DND-41 (cell line): Measurements from ENCODE around the gene RASGRF2.

Experiments
- ATAC-seq: fragments of 200-7000 bp; cut with Tn5 transposase; 3 replicates; pipeline ENCODE4 v1.9.1; 2021; ENCODE audit warnings: low read depth; ENCODE audit not compliant: insufficient read depth
- DNase-seq: peaks from one replicate; pipeline ENCODE4 v3.0.0-alpha.2; 2020
- H2AFZ ChIP-seq: 2 replicates; pipeline ENCODE4 v1.6.0; 2012; ENCODE audit warnings: low read depth, low read length
- H3K27ac ChIP-seq: 2 replicates; pipeline ENCODE4 v1.5.1; 2012; ENCODE audit warnings: low read length, inconsistent platforms
- H3K27me3 ChIP-seq: fragments of 200-600 bp; sonication (generic); 2 replicates; pipeline ENCODE4 v1.6.0; 2012; ENCODE audit warnings: low read length, mild to moderate bottlenecking, inconsistent platforms; ENCODE audit not compliant: insufficient read depth, poor library complexity
- H3K36me3 ChIP-seq: 2 replicates; pipeline ENCODE4 v1.5.1; 2012; ENCODE audit warnings: low read length, inconsistent platforms; ENCODE audit not compliant: insufficient read depth
- H3K4me1 ChIP-seq: 2 replicates; pipeline ENCODE4 v1.5.1; 2012; ENCODE audit warnings: mild to moderate bottlenecking, low read length; ENCODE audit not compliant: insufficient read depth
- H3K4me2 ChIP-seq: 2 replicates; pipeline ENCODE4 v1.6.0; 2012; ENCODE audit warnings: mild to moderate bottlenecking, moderate library complexity, low read length, inconsistent platforms; ENCODE audit not compliant: insufficient read depth
- H3K4me3 ChIP-seq, 2 experiments: fragments of 200-600 bp in 1 of 2; shearing (Covaris generic) in 1 of 2; 2 replicates each; pipeline ENCODE4 v1.5.1; 2012 to 2016; ENCODE audit warnings: inconsistent platforms in 2 of 2, low read length in 2 of 2, mild to moderate bottlenecking in 2 of 2, low read depth in 1 of 2, moderate library complexity in 1 of 2
- H3K79me2 ChIP-seq: 2 replicates; pipeline ENCODE4 v1.6.0; 2012; ENCODE audit warnings: low read length, inconsistent platforms; ENCODE audit not compliant: insufficient read depth
- H3K9ac ChIP-seq: 2 replicates; pipeline ENCODE4 v1.6.0; 2012; ENCODE audit warnings: low read depth, mild to moderate bottlenecking, inconsistent platforms, low read length, moderate library complexity
- H3K9me3 ChIP-seq: 2 replicates; pipeline ENCODE4 v1.5.1; 2012; ENCODE audit warnings: low read length, moderate library complexity, mild to moderate bottlenecking, inconsistent platforms; ENCODE audit not compliant: insufficient read depth, severe bottlenecking
- H4K20me1 ChIP-seq: 2 replicates; pipeline ENCODE4 v1.6.0; 2012; ENCODE audit warnings: low read length; ENCODE audit not compliant: insufficient read depth
- CTCF ChIP-seq: IDR thresholded peaks from 2 replicates; pipeline ENCODE4 v1.5.1; 2012; ENCODE audit warnings: borderline replicate concordance, low read length, moderate library complexity, mild to moderate bottlenecking; ENCODE audit not compliant: poor library complexity, severe bottlenecking; ENCODE audit errors: extremely low read depth
- EZH2 ChIP-seq: IDR thresholded peaks from 3 replicates; pipeline ENCODE4 v1.6.1; 2012; ENCODE audit warnings: borderline replicate concordance, low read depth, mild to moderate bottlenecking, moderate library complexity, low read length, inconsistent platforms; ENCODE audit not compliant: severe bottlenecking

Gene RASGRF2

GRCh38 chr5:81167544-81167943 lies 207.4 kb downstream of the RASGRF2 start:
- no peaks in the 10 kb centered on the region for H3K27me3 ChIP-seq
- H3K4me2 ChIP-seq: no peak overlapping the region
- no peaks in the 10 kb centered on the region for H3K36me3 ChIP-seq
- no peak overlapping the region for H3K9ac ChIP-seq
- H4K20me1 ChIP-seq: no peaks in the 10 kb centered on the region
- H2AFZ ChIP-seq: no peak overlapping the region
- H3K9me3 ChIP-seq: no peaks in the 10 kb centered on the region
- TF ChIP-seq CTCF (no peak), EZH2 (no peak)
- DNase-seq (no peak), ATAC-seq (no peak)
- H3K79me2 ChIP-seq: no peaks in the 10 kb centered on the region
- no peak overlapping the region for H3K27ac ChIP-seq
- no peaks in the 10 kb centered on the region for H3K4me1 ChIP-seq
- no peak overlapping the region for H3K4me3 ChIP-seq

- Histone ChIP-seq H3K9me3 (no peaks in the 10 kb centered on the region), H3K4me1 (no peaks in the 10 kb centered on the region), H3K79me2 (no peaks in the 10 kb centered on the region), H3K27ac (no peak overlapping the region), H3K27me3 (no peaks in the 10 kb centered on the region), H3K4me3 (no peak overlapping the region), H3K9ac (no peak overlapping the region), H4K20me1 (no peaks in the 10 kb centered on the region), H3K4me2 (no peak overlapping the region), H2AFZ (no peak overlapping the region), H3K36me3 (no peaks in the 10 kb centered on the region)
- ATAC-seq (no peak), DNase-seq (no peak)
- no peak for TF ChIP-seq CTCF
- TF ChIP-seq EZH2: no peak
Observed at GRCh38 chr5:81169924-81170323, 209.8 kb downstream of the RASGRF2 start.

- no peaks in the 10 kb centered on the region for H3K27me3 ChIP-seq
- no peaks in the 10 kb centered on the region for H3K9me3 ChIP-seq
- H3K4me1 ChIP-seq: no peaks in the 10 kb centered on the region
- H3K4me3 ChIP-seq: no peak overlapping the region
- TF ChIP-seq CTCF (no peak), EZH2 (no peak)
- no peaks in the 10 kb centered on the region for H4K20me1 ChIP-seq
- no peak overlapping the region for H3K4me2 ChIP-seq
- ATAC-seq (no peak), DNase-seq (no peak)
- H3K9ac ChIP-seq: no peak overlapping the region
- H3K79me2 ChIP-seq: no peaks in the 10 kb centered on the region
- no peak overlapping the region for H2AFZ ChIP-seq
- no peaks in the 10 kb centered on the region for H3K36me3 ChIP-seq
- H3K27ac ChIP-seq: no peak overlapping the region
Observed at GRCh38 chr5:81171769-81172168, 211.6 kb downstream of the RASGRF2 start.

GRCh38 chr5:81172710-81173109 lies 212.5 kb downstream of the RASGRF2 start:
- ATAC-seq: no peak

More at GRCh38 chr5:81172710-81173109, 212.5 kb downstream of the RASGRF2 start:
- no peaks in the 10 kb centered on the region for H3K36me3 ChIP-seq
- no peak overlapping the region for H3K4me3 ChIP-seq
- H3K4me2 ChIP-seq: no peak overlapping the region
- no peak for DNase-seq
- no peak overlapping the region for H2AFZ ChIP-seq
- H3K4me1 ChIP-seq: no peaks in the 10 kb centered on the region
- H3K27me3 ChIP-seq: no peaks in the 10 kb centered on the region
- no peaks in the 10 kb centered on the region for H3K9me3 ChIP-seq
- H3K9ac ChIP-seq: no peak overlapping the region
- no peaks in the 10 kb centered on the region for H4K20me1 ChIP-seq
- no peak for TF ChIP-seq CTCF
- no peak for TF ChIP-seq EZH2
- H3K27ac ChIP-seq: no peak overlapping the region
- H3K79me2 ChIP-seq: no peaks in the 10 kb centered on the region
